Gastroesophageal sphincter (tissue), 3 donors: Measurements from ENCODE around the gene PDK1.

Experiments
- CTCF ChIP-seq, 4 experiments: fragments of 200-600 bp in 2 of 4; fragments of 450-650 bp in 2 of 4; sonication (generic) in 1 of 4; IDR thresholded peaks; one replicate each; pipeline ENCODE4 v1.5.1; 2017 to 2019; ENCODE audit warnings: antibody characterized with exemption in 4 of 4, mild to moderate bottlenecking in 2 of 4, moderate library complexity in 2 of 4
- EP300 ChIP-seq: sonication (generic); formaldehyde crosslinking; IDR thresholded peaks from one replicate; pipeline ENCODE4 v1.6.1; 2017; ENCODE audit warnings: antibody characterized with exemption, mild to moderate bottlenecking
- POLR2A ChIP-seq, 2 donors: fragments of 450-650 bp; IDR thresholded peaks; one replicate each; pipeline ENCODE4 v1.6.1; 2017; ENCODE audit warnings: antibody characterized with exemption in 2 of 2, mild to moderate bottlenecking in 2 of 2, moderate library complexity in 1 of 2
- POLR2AphosphoS5 ChIP-seq: sonication (generic); formaldehyde crosslinking; IDR thresholded peaks from one replicate; pipeline ENCODE4 v1.6.1; 2017; ENCODE audit warnings: antibody characterized with exemption

GRCh38 chr2:172552547-172553291 lies 3.2 kb upstream of the PDK1 start:
- TF ChIP-seq CTCF (IDR thresholded peaks at IDR 0.05) (no peak), POLR2A (IDR thresholded peaks at IDR 0.05) (no peak), POLR2AphosphoS5 (no peak), EP300 (no peak)
